AG04450 (cell line): ENCODE measurements around the gene MEGF11. TPM values are rescaled to one million over a fixed set of nuclear protein-coding genes. Genes with fewer than 3 reads are reported as not detected.
"Not testable (repeated sequence)": the region's sequence is repeated elsewhere in the genome, so short reads cannot be mapped to it uniquely, and the experiment has no call there.

Experiments used
- CTCF ChIA-PET: fragments of 300-600, 350-600 bp; formaldehyde crosslinking; extraction: SDS; loops from one replicate; lab custom pipeline; 2022; ENCODE audit warnings: antibody characterized with exemption, inconsistent platforms; lab: Charles Lee
- POLR2A ChIA-PET: fragments of 350-600 bp; formaldehyde crosslinking; extraction: SDS; loops from one replicate; lab custom pipeline; 2021; ENCODE audit warnings: antibody characterized with exemption, inconsistent platforms; lab: Yijun Ruan, JAX
- DNase-seq: peaks from one replicate; pipeline ENCODE4 v3.0.0-alpha.2; 2011; ENCODE audit warnings: low read depth, low spot score
- H3K27ac ChIP-seq: one replicate; pipeline ENCODE4 v1.5.1; 2012; ENCODE audit warnings: low read depth, low read length, control low read depth
- H3K27me3 ChIP-seq: one replicate; pipeline ENCODE4 v1.6.0; 2012; ENCODE audit warnings: low read length; ENCODE audit not compliant: control insufficient read depth, insufficient read depth
- H3K4me3 ChIP-seq: 2 replicates; pipeline ENCODE4 v1.5.1; 2011; ENCODE audit warnings: mild to moderate bottlenecking, low read depth, low read length, control low read depth
- H3K9me3 ChIP-seq: 2 replicates; pipeline ENCODE4 v1.5.1; 2012; ENCODE audit warnings: low read length; ENCODE audit not compliant: control insufficient read depth, insufficient read depth
- CTCF ChIP-seq: IDR thresholded peaks from 2 replicates; pipeline ENCODE4 v1.5.1; 2011; ENCODE audit warnings: low read depth, low read length, control low read depth, inconsistent platforms
- polyA plus RNA-seq: library from polyadenylated mRNA; depleted of rRNA; stranded (reverse); fragments of >200 nt; gene quantifications from 2 replicates; pipeline ENCODE4 v1.2.3, GENCODE V29; 2011

The MEGF11 gene
- polyA plus RNA-seq, 1 experiment: not detected

GRCh38 chr15:66014022-66014421 lies 239.5 kb downstream of the MEGF11 start:
- CTCF ChIA-PET: no interaction called here
- TF ChIP-seq CTCF: no peak
- POLR2A ChIA-PET: no interaction called here
- Histone ChIP-seq H3K4me3 (no peak overlapping the region), H3K9me3 (no peaks in the 10 kb centered on the region), H3K27ac (no peak overlapping the region), H3K27me3 (peaks cover 7% of the 10 kb centered on the region)
- DNase-seq: no peak

GRCh38 chr15:66008940-66009562 lies 244.5 kb downstream of the MEGF11 start:
- Histone ChIP-seq H3K27me3 (no peaks in the 10 kb centered on the region), H3K4me3 (no peak overlapping the region), H3K9me3 (no peaks in the 10 kb centered on the region), H3K27ac (no peak overlapping the region)
- TF ChIP-seq CTCF: no peak
- POLR2A ChIA-PET: no interaction called here
- no peak for DNase-seq
- CTCF ChIA-PET: no interaction called here

GRCh38 chr15:66007663-66008262 lies 245.8 kb downstream of the MEGF11 start:
- H3K27ac ChIP-seq: no peak overlapping the region
- H3K4me3 ChIP-seq: no peak overlapping the region
- H3K9me3 ChIP-seq: no peaks in the 10 kb centered on the region
- no peak for TF ChIP-seq CTCF
- ChIA-PET POLR2A (no interaction called here), CTCF (no interaction called here)
- no peak for DNase-seq
- H3K27me3 ChIP-seq: no peaks in the 10 kb centered on the region

- H3K9me3 ChIP-seq: no peaks in the 10 kb centered on the region
- no peak for TF ChIP-seq CTCF
- CTCF ChIA-PET: no interaction called here
- no peak for DNase-seq
- no peaks in the 10 kb centered on the region for H3K27me3 ChIP-seq
- H3K4me3 ChIP-seq: no peak overlapping the region
- H3K27ac ChIP-seq: no peak overlapping the region
- POLR2A ChIA-PET: no interaction called here
These were observed 246.6 kb downstream of the MEGF11 start for GRCh38 chr15:66006986-66007385.

GRCh38 chr15:66004618-66005262 lies 248.8 kb downstream of the MEGF11 start:
- ChIA-PET CTCF (no interaction called here), POLR2A (no interaction called here)
- no peak for TF ChIP-seq CTCF
- Histone ChIP-seq H3K27me3 (peaks cover 2% of the 10 kb centered on the region), H3K4me3 (no peak overlapping the region), H3K27ac (no peak overlapping the region), H3K9me3 (no peaks in the 10 kb centered on the region)
- DNase-seq: no peak

GRCh38 chr15:66003129-66003528 lies 250.4 kb downstream of the MEGF11 start:
- POLR2A ChIA-PET, H3K27me3 ChIP-seq, CTCF ChIA-PET: not testable (repeated sequence)

More at GRCh38 chr15:66003129-66003528, 250.4 kb downstream of the MEGF11 start:
- H3K4me3 ChIP-seq, H3K27ac ChIP-seq, DNase-seq, H3K9me3 ChIP-seq: not testable (repeated sequence)
